ELR (cell line): ENCODE results near the gene CRTC1.

ENCODE experiments used
- DNase-seq: peaks from one replicate; pipeline ENCODE4 v3.0.0-alpha.2; 2015; ENCODE audit warnings: low read depth

CRTC1 gene

GRCh38 chr19:18683109-18683957, at the start of gene CRTC1:
Gene CRTC1 (plus strand): TSS chr19:18683680. CDS start chr19:18683703, 23 bp downstream.
- peak; percentile 88 for DNase-seq

- no peak for DNase-seq
These were observed 48.7 kb upstream of the CRTC1 start for GRCh38 chr19:18634612-18635297.

GRCh38 chr19:18635831-18636182, 47.7 kb upstream of the CRTC1 start:
- DNase-seq = no peak

- peak; percentile 94 for DNase-seq
These were observed 47.1 kb upstream of the CRTC1 start for GRCh38 chr19:18636183-18636968.

GRCh38 chr19:18636969-18637629, 46.4 kb upstream of the CRTC1 start, which contains the start of gene KLHL26:
Gene KLHL26 (plus strand): TSS chr19:18637028. CDS start chr19:18637055, 27 bp downstream.
- DNase-seq = no peak

- no peak for DNase-seq
These were observed 45.5 kb upstream of the CRTC1 start for GRCh38 chr19:18637673-18638630.

GRCh38 chr19:18639706-18640243, 43.7 kb upstream of the CRTC1 start:
- no peak for DNase-seq

- DNase-seq = peak; percentile 64
These were observed 39.1 kb upstream of the CRTC1 start for GRCh38 chr19:18644196-18645034.

GRCh38 chr19:18645035-18645511, 38.4 kb upstream of the CRTC1 start:
- no peak for DNase-seq

GRCh38 chr19:18646535-18647370, 36.7 kb upstream of the CRTC1 start:
- no peak for DNase-seq

- no peak for DNase-seq
These were observed 36.1 kb upstream of the CRTC1 start for GRCh38 chr19:18647371-18647767.

- no peak for DNase-seq
These were observed 35.7 kb upstream of the CRTC1 start for GRCh38 chr19:18647807-18648206.

GRCh38 chr19:18648973-18649315, 34.5 kb upstream of the CRTC1 start:
- no peak for DNase-seq

- no peak for DNase-seq
These were observed 34.0 kb upstream of the CRTC1 start for GRCh38 chr19:18649371-18650020.

- no peak for DNase-seq
These were observed 33.5 kb upstream of the CRTC1 start for GRCh38 chr19:18650021-18650390.

GRCh38 chr19:18650468-18651041, 32.9 kb upstream of the CRTC1 start:
- DNase-seq = peak; percentile 83

GRCh38 chr19:18651300-18651699, 32.2 kb upstream of the CRTC1 start:
- DNase-seq = no peak

GRCh38 chr19:18651733-18652132, 31.7 kb upstream of the CRTC1 start:
- DNase-seq = no peak
